HG03159 (cell line): Measurements from ENCODE around the gene CEACAM20.
"Not testable (repeated sequence)": the region's sequence is repeated elsewhere in the genome, so short reads cannot be mapped to it uniquely, and the experiment has no call there.

Source experiments
- ATAC-seq: cut with Tn5 transposase; IDR thresholded peaks from one replicate; pipeline ENCODE4 v1.9.1; 2021; ENCODE audit warnings: mild to moderate bottlenecking, moderate library complexity; ENCODE audit not compliant: unreplicated experiment

Gene CEACAM20

GRCh38 chr19:44498988-44499387 is 30.5 kb downstream of the CEACAM20 start:
- ATAC-seq: no peak

DNA sequence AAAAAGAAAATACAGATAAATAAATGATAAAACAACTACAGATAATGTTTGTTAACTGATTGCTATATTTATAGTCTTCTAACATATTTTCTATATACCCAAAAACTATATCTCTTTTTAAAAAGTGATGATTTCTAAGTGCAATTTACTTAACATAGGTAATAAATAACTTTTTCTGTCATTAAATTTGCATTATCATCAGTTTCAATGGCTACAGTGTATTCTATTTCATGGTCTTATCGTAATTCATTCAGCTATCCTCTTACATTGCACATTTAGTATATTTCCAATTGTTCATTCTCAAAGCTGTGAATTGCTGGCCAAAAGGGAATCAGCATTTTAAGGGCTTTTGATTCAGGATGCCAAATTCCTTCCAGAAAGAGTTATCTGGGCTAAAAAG is 32.8 kb downstream of the CEACAM20 start:
- ATAC-seq: no peak

- ATAC-seq: no peak
Measured at GRCh38 chr19:44476559-44477408, 52.7 kb downstream of the CEACAM20 start.

- ATAC-seq: not testable (repeated sequence)
Measured at GRCh38 chr19:44468730-44469129, 60.7 kb downstream of the CEACAM20 start.

GRCh38 chr19:44462600-44463286 is 66.7 kb downstream of the CEACAM20 start:
- not testable (repeated sequence) for ATAC-seq
